ENCODE measurements around the gene NPNT.

Gene NPNT

DNA sequence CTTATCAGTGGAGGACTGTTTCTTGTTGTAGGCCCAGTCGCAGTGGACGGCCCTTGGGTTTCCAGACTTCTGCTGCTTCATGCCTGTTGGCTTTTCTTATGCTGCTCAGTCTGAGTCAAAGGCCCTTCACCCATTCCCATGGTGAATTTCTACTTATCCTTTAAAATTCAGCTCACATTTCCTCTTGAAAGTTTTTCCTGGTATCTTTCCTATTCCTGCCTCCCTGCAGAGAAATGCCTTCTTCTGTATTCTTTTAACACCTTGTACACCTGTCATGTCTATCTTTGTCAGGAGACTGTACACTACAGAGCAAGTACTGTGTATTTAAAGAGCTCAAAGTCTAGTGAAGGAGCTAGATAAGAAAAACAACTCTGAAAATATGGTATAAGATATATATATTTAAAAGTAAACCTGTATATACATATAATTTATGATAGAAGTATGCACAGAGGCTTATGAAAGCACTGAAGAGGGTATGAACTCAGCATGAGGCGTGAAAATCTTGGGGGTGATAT, 22.0 kb downstream of the NPNT start:
- DNase-seq (ENCODE audit: low read depth): no peak

DNA sequence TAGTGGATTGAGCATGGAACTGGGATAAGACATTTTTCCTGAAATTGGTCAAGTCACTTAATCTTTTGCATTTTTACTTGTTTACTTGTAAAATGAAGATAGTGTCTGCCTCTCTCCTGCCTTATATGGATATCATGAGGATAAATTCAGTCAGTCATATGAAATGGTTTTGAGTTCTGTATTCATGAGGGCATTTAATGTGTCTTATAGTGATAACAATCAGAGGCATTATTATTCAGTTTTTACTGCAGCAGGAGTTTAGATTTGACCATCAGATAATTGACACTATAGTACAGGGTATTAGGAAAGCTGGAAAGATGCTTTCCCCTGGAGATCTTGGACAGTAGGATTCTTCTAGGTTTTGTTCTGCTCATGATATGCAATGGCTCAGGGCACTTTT, 26.0 kb downstream of the NPNT start:
- no peak for DNase-seq (ENCODE audit: low read depth)

DNA sequence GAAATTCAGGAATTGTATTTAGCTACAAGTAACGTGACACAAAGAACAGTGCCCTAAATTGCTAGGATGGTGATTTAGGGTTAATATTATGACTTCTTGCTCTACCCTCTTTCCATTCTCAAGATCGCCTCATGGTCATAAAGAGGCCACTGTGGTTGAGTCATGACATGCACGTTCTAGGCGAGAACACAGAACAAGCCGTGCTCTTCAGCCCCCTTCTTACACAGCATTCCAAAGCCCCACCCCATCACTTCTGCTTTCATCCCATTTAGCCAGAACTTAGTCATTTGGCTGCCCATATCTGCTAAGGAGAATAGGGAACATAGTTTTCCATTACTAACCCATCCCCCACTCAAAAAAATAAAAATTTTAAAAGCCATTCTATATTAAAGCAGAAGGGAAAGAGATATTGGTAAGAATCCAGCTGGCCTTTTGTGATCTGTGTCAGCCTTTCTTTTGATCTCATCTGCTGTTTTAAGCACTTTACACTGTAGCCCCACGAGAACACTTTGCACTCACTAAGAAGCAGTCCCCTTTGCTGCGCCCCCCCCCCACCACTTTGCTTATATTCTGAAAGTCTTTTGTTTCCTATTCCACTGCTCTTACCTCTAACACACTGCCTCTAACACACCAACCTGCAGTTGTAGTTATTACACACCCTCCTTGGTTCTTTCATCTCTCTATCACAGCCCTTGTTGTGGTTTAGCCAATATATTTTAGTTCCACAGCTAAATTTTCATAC, 28.4 kb downstream of the NPNT start:
- DNase-seq (ENCODE audit: low read depth): no peak

DNA sequence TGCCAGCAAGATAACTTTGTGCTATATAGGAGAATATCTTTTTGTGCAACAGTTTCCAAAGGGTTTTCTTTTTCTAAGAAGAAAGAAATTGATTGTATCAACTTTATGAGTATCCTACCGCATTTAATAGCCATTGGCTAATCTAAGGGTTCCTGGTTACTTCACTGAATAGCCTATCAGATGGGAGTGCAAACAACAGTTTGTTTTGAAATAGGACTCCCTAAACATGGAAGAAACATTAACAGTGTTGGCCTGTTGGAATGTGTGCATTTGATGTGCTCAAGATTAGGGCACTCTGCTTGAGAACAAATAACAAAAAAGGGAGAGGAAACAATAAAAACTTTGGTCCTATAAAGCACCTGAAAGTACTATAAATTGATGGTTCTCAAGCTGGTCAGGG, 29.1 kb downstream of the NPNT start:
- DNase-seq (ENCODE audit: low read depth): no peak

DNA sequence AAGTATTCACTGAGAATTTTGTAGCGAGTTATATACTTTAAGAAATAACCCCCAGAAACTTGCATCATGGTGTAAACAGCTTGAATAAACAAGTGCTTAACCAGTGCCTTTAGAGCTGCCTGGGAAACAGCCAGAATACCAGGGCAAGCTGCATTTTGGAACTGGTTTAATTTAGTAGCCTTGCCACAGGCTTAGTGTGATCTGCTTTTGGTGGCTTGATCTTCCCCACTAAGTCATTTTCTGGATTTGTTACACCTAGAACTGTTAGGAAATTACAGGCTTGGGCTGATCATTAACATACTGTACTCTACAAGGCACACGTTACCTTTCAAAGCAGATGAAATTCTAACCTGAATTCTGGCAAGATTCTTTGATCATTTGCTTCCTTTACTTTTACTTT, 35.4 kb downstream of the NPNT start:
- no peak for DNase-seq (ENCODE audit: low read depth)

DNA sequence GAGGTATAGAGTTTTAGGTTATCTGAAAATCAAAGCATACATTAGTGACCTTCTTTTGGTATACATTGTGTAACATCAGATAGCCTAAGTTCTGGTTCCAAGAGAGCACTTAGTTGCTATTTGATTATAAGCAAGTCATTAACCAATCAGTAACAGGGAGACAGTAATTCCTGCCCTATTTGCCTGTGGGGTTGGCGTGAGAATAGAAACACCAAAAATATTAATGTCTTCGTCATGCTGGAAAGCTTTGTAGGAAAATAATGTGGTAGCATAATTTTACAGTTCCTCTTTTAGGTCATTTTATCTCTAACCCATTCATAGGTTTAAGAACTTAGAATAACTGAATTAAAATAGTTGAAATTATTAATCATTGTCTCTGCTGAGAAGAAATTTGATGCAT, 37.8 kb downstream of the NPNT start:
- no peak for DNase-seq (ENCODE audit: low read depth)

DNA sequence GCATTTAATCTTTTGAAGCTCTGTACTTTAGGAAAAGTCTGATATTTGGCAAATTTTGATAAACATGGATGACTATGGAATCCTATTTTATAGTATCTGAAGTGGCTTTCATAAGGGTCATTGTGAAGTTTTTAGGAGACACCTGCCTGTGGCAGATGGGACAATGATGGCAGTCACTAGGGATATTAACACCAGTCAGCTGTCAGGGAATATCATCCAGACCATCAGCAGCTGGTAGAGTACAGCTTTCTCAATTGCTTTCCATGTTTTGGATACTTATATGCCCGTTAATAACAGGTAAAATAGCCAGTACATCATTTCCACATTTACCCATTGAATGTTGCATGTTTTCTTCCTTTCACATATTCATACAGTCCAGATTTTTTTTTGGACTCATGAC, 39.1 kb downstream of the NPNT start:
- DNase-seq (ENCODE audit: low read depth): no peak

DNA sequence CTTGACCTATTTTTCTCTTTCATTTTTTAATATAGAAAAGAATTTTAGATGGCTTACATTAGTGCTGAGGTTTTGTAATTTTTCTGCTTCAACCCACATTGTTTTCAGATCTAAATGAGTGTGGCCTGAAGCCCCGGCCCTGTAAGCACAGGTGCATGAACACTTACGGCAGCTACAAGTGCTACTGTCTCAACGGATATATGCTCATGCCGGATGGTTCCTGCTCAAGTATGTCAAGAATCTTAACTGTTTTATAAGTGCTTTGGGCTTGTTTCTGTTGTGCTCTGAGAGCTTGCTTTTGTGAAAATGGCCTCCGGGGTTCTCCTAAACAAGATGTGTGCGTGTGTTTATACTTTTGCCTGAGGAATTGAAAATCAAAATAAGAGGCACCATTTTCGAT, 41.6 kb downstream of the NPNT start:
- DNase-seq (ENCODE audit: low read depth): no peak

DNA sequence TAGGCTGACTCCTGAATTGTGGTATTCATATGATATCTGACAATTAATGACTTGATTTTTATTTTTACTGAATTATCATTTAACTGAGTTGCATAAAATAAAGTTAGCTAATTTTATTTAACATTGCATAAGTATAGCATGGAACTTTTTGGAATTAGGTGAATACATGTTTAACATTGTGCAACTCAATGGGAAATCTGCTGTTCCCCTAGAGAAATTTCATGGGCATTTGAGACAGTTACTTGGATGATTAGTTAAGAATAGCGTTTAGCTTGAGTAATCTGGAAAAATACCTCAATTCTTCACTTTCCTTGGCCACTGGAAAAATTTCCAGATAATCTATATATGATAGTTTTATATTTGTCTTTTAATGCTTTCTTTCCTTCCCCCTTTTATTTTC, 42.5 kb downstream of the NPNT start:
- DNase-seq (ENCODE audit: low read depth): no peak

DNA sequence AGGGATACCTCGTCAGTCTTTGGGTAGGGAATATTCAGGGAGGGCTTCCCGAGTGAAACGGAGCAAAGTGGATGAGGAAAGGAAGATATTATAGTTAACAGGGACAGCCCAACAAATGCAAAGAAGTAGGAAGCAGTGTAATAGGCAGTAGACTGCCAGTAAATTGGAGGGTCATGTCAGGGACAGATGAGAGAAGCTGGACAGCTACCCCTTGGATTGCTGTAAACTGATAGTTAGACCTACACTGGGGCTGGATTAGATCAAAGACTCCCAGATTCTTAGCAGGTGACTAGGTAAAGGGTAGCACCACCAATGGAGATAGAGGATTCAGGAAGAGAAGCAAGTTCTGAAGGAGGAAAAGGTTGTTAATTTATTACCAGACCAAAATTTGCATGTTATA, 48.0 kb downstream of the NPNT start:
- no peak for DNase-seq (ENCODE audit: low read depth)

DNA sequence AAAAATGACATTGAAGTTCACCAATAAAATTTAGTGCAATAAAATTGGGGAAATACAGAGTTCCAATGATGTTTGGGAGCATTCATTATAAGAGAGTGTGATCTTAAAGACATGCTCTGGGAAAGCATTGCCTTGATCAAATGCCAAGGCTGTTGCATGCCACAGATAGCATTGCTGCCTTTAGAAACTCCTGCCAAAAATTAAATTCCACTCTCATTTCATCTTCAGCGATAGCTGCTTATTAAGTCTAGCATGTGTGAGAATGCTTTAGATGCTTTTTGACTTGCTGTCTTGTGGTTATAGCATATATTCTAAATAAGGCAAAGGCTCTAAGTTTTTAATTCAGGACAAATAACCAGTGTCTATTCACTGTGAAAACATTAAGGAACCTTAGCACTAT, 49.3 kb downstream of the NPNT start:
- no peak for DNase-seq (ENCODE audit: low read depth)

DNA sequence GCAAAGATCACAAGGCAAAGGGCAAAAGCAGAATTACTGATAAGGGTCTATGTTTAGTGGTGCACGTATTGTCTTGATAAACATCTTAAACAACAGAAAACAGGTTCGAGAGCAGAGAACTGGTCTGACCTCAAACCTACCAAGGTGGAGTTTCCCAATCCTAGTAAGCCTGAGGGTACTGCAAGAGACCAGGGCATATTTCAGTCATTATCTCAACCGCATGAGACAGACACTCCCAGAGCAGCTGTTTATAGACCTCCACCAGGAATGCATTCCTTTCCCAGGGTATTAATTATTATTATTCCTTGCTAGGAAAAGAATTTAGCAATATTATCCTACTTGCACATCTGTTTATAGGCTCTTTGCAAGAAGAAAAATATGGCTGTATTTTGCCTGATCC, 51.5 kb downstream of the NPNT start:
- no peak for DNase-seq (ENCODE audit: low read depth)

DNA sequence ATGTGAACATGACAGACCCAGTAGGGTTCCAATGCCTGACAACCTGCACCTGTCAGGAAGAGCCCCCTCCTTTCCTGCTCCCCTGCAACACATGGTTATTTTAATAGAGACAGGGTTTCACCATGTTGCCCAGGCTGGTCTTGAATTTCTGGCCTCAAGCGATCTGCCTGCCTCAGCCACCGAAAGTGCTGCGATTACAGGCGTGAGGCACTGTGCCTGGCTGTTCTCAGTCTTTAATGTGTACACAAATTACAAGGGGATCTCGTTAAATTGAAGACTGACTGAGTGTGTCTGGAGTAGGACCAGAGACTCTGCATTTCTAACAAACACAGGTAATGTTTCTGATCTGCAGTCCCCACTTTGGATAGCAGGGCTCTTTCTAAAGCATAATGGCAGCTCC, 55.4 kb downstream of the NPNT start:
- DNase-seq (ENCODE audit: low read depth): no peak

DNA sequence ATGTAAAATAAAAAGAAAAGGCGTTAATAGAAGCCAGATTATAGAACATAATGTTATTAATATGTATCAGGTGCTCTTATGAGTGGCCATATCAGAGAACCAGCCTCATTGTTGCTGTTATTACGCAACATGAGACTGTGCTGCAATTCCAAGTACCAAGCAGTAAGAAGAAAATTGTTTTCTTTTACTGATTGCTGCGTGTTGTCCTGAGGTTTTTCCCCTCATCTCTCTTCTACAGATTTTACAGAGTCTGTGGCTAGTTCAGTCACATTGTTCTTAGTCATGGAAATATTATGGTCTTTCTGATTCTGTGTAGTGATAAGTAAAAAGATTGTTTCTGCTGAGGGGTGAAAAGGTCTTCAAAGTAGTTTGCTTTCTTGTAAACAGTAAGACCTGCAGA, 55.9 kb downstream of the NPNT start:
- DNase-seq (ENCODE audit: low read depth): no peak

DNA sequence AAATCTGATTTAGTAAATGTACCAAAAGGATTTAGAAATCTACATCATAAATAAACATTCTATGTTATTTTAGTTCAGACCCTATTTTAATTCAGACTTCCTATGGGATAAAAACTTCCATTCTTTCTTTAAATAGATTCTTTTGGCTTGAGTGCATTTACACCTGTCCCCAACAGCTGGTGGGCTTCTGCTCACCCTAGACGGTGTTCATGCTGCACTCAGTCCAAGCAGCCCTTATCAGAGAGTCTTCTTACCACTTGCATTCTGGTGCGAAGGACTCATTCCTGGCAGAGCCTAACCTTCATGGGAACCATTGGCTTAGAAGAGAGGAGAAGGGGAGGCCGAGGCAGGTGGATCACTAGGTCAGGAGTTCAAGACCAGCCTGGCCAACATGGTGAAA, 57.3 kb downstream of the NPNT start:
- no peak for DNase-seq (ENCODE audit: low read depth)

DNA sequence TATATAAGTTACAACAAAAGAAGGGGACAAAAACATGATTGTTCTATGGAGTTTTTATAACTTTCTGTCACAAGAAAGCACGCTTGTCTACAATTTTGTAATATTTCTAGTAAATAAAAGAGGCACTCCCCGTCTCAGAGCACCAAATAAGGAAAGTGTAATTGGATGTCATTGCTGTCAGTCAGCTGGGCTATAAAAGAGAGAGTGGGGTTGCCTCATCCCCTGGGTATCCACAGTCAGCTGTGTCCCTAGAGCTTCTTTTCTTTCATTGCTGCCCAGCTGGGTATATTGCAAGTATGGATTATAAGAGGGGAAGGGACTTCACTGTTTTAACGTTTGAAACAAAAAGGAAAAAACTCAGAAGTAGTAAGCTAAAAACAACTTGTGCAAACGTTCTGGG, 61.3 kb downstream of the NPNT start:
- DNase-seq (ENCODE audit: low read depth): no peak

DNA sequence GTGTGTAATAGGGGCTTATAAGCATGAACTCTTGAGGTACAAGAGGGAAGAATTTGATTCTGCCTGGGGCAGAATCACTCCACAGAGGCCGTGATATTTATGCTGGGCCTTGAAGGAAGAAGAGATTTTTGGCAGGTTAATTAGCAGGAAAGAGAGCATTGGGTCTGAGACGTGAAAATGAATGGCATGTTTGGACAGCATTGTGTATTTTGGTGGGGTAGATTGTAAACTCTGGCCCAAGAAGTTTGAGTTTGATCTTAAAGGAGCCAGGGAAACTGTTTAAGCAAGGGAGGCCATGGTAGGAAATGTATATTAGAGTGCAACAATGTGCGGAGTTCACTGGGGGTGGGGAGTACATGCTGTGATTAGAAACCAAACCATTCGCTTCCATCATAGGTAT, 62.4 kb downstream of the NPNT start:
- DNase-seq (ENCODE audit: low read depth): no peak

DNA sequence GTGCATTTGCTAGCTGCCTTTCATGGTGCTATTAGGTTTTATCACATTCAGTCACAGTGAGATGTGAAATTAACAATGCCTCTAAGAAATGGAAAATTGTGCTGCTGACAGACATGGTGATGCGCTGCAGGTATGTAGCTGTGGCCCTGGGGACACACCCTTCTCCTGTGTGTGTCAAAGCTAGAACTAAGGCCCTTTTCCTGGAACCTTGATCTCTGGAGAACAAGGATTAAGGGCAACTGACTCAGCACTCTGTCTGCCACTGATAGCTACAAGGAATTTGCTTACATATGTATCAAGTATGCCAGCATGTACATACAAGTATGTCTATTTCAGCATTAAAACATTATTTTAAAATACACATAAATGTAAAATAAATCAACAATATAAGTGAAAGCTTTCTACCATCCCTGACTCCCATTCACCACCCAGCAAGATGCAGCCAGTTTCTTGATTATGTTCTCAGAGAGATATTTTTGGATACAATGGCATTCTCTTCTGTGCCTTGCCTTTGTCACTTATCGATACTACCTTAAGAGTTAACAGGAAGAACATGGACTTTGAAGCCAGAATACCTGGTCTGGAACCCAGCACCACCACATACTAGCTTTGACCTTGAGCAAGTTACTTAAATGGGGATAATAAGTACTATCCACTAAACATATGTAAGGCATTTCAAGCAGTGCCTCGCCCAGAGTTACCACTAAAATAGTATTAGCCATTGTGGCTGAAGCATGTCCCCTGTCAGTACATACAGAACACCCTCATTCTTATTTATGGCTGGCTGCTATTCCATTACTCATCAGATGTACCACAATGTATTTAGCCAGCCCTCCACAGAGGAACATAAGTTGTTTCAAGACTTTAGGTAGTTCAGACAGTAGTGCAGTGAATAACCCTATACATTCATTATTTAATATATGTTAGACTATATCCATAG, 68.5 kb downstream of the NPNT start:
- DNase-seq (ENCODE audit: low read depth): no peak

DNA sequence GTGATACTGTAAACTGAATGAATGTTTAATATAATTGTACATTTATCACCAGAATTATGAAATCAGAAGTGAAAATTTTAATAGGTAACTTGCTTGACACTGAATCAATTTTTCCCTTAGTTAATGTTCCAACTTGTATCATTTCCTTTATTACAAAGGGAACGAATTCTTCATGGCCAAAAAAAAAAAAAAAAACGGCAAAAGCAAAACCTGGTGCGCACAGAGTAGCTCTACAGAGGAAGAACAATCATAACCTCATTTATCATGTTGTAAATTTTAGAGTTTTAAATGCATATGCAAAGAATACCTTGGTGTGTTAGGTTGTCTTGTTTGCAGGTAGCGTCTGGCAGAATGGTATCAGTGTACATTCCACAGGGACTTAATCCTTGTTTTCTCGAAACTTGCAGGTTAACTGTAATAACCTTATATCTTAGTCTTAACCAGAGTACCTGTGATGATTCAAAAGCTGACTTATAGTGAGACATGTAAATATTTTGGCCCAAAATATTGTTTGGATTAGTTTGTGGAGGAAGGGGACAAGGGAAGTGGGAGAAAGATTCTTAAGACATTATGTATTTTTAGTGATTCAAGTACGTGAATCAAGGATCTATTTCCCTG, 70.0 kb downstream of the NPNT start:
- DNase-seq (ENCODE audit: low read depth): no peak

DNA sequence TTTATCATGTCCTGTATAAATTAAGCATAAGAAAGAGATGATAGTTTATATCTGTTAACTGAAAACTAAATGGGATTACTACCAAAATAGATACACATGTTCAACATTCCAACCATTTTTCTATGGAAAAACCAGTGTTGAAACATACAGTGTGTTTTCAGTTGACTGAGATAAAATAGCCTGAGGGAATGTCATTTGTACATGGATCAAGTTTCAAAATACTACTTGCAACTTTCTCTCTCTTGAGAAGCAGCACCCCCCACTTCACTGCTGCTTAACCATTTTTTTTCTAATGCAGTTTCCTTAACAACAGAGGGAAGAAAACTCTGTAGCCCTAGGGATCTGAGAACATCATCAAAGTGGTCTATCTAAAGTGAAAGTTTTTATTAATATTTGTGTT, 70.8 kb downstream of the NPNT start:
- DNase-seq (ENCODE audit: low read depth): no peak

DNA sequence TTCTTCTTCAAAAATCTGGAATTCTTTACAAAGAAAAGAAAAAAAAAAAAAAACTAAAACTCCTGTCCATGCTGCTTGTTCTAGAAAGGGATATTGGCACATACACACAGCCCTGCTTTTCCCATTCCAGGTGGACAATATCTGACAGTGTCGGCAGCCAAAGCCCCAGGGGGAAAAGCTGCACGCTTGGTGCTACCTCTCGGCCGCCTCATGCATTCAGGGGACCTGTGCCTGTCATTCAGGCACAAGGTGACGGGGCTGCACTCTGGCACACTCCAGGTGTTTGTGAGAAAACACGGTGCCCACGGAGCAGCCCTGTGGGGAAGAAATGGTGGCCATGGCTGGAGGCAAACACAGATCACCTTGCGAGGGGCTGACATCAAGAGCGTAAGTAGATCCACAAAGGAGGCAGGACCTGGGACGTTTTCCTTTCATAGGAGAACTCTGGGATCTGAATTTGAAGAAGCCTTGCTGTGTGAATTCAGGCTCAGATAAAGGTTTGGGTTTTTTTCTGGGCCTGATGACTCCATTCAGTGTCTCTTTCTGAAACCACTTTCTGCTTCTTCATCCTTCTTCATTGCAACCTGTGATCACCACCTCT, 71.9 kb downstream of the NPNT start:
- DNase-seq (ENCODE audit: low read depth): no peak

DNA sequence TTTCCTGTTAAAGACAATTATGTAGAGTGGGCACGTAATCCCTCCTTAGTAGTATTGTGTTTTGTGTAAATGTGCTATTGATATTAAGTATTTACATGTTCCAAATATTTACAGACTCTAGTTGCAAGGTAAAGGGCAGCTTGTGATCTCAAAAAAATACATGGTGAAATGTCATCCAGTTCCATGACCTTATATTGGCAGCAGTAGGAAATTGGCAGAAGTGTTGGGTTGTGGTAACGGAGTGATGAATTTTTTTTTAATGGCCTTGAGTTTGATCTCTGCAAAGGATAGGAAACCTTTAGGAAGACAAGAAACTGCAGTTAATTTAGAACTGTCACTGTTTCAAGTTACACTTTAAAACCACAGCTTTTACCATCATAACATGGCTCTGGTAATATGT, 74.3 kb downstream of the NPNT start:
- DNase-seq (ENCODE audit: low read depth): no peak

DNA sequence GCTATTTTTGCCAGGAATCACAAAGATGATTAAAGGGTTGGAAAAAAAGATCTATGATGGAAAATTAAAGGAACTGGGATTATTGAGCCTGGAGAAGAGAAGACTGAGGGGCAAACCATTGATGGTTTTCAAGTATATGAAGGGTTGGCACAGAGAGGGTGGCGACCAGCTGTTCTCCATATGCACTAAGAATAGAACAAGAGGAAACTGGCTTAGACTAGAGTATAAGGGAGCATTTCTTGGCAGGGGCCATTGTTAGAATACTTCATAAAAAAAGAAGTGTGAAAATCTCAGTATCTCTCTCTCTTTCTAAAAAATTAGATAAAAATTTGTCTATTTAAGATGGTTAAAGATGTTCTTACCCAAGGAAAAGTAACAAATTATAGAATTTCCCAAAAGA, 75.1 kb downstream of the NPNT start:
- no peak for DNase-seq (ENCODE audit: low read depth)
